Activated CD8-positive, alpha-beta memory T cell treated with anti-CD3 and anti-CD28 coated beads, Interleukin-2, amount 10 ng/mL, durations not matched to agents 7 days and 5 days (primary cell): ENCODE data around the gene NFAT5. TPM values are rescaled to one million over a fixed set of nuclear protein-coding genes. Genes with fewer than 3 reads are reported as not detected.
"Not testable (repeated sequence)": the region's sequence is repeated elsewhere in the genome, so short reads cannot be mapped to it uniquely, and the experiment has no call there.

Experiments
- ATAC-seq: fragments of 150-1000 bp; cut with Tn5 transposase; one replicate; pipeline ENCODE4 v1.10.0; 2021; ENCODE audit warnings: moderate library complexity
- CTCF ChIA-PET: fragments of 350-600 bp; sonication (Branson Sonifier 250); formaldehyde crosslinking; loops from one replicate; lab custom pipeline; 2021; ENCODE audit warnings: antibody characterized with exemption; lab: Charles Lee
- DNase-seq: peaks from one replicate; pipeline ENCODE4 v3.0.0-alpha.2; 2020
- H3K27ac Mint-ChIP-seq: one replicate; pipeline ENCODE4 v1.8.0; 2021; ENCODE audit warnings: mild to moderate bottlenecking, mixed read lengths
- H3K27me3 Mint-ChIP-seq: one replicate; pipeline ENCODE4 v1.8.0; 2021; ENCODE audit warnings: mixed read lengths
- H3K36me3 Mint-ChIP-seq: one replicate; pipeline ENCODE4 v1.8.0; 2021; ENCODE audit warnings: mild to moderate bottlenecking, mixed read lengths
- H3K4me1 Mint-ChIP-seq: one replicate; pipeline ENCODE4 v1.8.0; 2021; ENCODE audit warnings: mixed read lengths
- H3K4me3 Mint-ChIP-seq: one replicate; pipeline ENCODE4 v1.8.0; 2021; ENCODE audit warnings: mild to moderate bottlenecking, moderate library complexity, mixed read lengths
- H3K9me3 Mint-ChIP-seq: one replicate; pipeline ENCODE4 v1.8.0; 2022; ENCODE audit warnings: low read depth, mixed read lengths
- total RNA-seq, 2 experiments: library from RNA; stranded (reverse); gene quantifications; one replicate each; pipeline ENCODE4 v1.2.3, GENCODE V29; 2021

NFAT5 gene
- total RNA-seq, 2 experiments from 2014 or later: 28.7 to 36.8 TPM

DNA sequence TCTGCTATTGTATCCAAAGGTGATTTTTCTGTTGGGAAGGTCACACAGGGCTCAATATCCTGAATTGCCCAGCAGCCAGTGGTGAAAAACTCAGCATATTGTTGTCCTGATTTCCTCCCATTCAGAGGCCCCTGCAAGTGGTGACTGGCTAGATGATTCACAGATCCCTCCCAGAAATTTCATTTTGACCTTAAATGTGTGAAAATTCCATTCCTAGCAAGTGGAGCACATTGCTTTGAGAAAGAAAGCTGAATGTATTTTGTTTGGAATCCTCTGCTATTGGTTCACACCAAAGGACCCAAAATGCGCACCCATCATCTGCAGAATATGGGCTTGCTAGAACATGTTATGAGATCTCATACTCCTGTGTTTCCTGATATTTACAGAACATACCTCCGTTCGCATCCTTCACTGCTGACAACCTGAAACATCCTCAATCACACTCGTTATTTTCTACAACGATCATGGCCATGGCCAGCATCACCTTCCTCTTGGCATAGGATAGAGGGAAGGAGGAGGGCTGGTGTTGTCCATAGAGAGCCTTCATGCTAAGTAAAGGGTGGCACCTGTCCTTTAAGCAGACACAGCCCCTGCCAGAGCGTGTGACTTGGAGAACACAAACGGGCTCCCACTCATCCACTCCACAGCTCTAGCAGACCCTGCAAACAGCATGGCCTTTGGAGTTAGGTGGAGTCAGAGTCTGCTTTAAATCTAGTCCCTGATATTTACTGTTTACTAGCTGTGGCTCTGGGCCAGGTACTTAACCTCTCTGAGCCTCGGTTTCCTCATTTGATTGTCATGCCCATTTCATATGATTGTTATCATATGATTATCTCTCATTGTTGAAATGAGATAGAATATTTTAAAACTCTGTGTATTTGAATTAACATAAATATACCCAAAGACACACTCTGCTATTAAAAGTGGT, 30.4 kb upstream of the NFAT5 start:
- CTCF ChIA-PET: no interaction called here
- Mint-ChIP-seq H3K36me3 (no peaks in the 10 kb centered on the region), H3K27me3 (peaks cover 3% of the 10 kb centered on the region), H3K4me1 (peaks cover 9% of the 10 kb centered on the region), H3K27ac (no peak overlapping the region), H3K4me3 (no peak overlapping the region), H3K9me3 (no peaks in the 10 kb centered on the region)
- ATAC-seq (no peak), DNase-seq (no peak)

DNA sequence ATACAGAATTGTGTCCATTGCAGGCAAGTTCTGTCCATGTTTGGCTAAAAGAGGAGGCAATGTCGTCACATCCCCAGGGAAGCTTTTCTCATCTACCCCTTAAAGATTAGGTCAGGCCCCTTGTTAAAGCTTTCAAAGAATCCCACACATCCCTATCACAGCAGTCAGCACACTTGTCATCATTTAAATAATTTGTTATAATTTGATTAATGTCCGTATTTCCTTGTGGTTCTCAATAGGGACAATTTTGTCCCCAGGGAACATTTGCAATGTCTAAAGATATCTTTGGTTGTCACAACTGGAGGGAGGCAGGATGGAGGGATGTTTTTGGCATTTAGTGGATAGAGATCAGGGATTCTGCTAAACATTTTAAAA, 28.1 kb upstream of the NFAT5 start:
- CTCF ChIA-PET: no interaction called here
- DNase-seq: no peak

DNA sequence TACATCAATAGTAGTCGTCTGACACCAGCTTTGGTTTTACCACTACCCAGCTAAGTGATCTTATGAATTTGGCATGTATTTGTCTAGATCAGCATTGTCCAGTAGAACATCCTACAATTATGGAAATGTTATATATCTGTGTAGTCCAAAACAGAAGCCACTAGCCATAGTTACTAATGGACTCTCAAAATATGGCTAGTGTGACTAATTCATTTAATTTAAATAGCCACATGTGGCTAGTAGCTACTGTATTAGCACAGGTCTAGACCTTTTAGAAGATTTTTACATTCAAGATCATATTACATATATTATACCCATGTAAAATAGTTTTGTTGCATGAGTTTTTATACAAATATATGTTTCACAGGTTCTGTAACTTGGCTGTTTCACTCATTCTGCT, 27.0 kb upstream of the NFAT5 start:
- Mint-ChIP-seq H3K27me3 (peaks cover 5% of the 10 kb centered on the region), H3K27ac (no peak overlapping the region), H3K4me1 (no peaks in the 10 kb centered on the region), H3K9me3 (no peaks in the 10 kb centered on the region), H3K36me3 (no peaks in the 10 kb centered on the region), H3K4me3 (no peak overlapping the region)
- CTCF ChIA-PET: interaction anchor here (0.8 kb wide), 1 partner anchor 141 kb away, joined by 3 read pairs; no protein-coding TSS in a partner anchor
- DNase-seq: no peak
- no peak for ATAC-seq

More for the DNA sequence above, 28.1 kb upstream of the NFAT5 start:
- peaks cover 3% of the 10 kb centered on the region for H3K27me3 Mint-ChIP-seq
- H3K36me3 Mint-ChIP-seq: no peaks in the 10 kb centered on the region
- H3K27ac Mint-ChIP-seq: no peak overlapping the region
- no peak for ATAC-seq
- no peaks in the 10 kb centered on the region for H3K4me1 Mint-ChIP-seq
- no peak overlapping the region for H3K4me3 Mint-ChIP-seq
- no peaks in the 10 kb centered on the region for H3K9me3 Mint-ChIP-seq

DNA sequence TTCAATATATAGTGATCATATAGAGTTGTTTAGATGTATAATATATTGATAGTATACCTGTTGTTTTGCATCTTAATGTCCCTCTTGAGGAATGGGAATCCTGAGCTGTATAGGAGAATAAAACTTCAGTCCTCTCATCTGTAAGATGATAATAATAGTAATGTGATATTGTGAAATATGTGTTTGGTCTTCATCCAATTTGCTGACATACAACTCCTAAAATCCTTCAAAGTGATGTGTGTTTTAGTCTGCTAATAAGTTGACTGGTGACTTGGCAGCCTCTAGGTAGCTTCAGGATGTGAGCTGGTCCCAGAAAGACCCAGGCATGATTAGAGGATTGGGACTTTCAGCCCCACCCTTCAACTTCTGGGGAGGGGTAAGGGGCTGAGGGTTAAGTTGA, 22.8 kb upstream of the NFAT5 start:
- H3K27me3 Mint-ChIP-seq: peaks cover 8% of the 10 kb centered on the region
- H3K4me1 Mint-ChIP-seq: no peaks in the 10 kb centered on the region
- H3K9me3 Mint-ChIP-seq: no peaks in the 10 kb centered on the region
- no peak overlapping the region for H3K27ac Mint-ChIP-seq
- CTCF ChIA-PET: no interaction called here
- DNase-seq: no peak
- H3K36me3 Mint-ChIP-seq: no peaks in the 10 kb centered on the region
- no peak for ATAC-seq
- no peak overlapping the region for H3K4me3 Mint-ChIP-seq

DNA sequence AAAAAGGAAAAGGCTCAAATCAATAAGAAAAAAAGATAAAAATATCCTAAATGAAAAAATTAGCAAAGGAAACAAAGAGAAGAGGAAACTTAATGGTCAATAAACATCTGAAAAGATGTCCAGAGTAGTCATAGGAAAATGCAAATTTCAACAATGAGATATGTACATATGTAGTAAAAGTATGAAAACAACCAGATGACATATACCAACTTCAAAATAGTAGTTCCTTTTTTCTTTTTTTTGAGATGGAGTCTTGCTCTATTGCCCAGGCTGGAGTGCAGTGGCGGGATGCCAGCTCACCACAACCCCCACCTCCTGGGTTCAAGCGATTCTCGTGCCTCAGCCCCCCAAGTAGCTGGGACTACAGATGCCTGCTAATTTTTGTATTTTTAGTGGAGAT, 21.7 kb upstream of the NFAT5 start:
- Mint-ChIP-seq H3K4me1 (no peaks in the 10 kb centered on the region), H3K27me3 (peaks cover 8% of the 10 kb centered on the region), H3K9me3 (no peaks in the 10 kb centered on the region), H3K36me3 (no peaks in the 10 kb centered on the region), H3K4me3 (no peak overlapping the region), H3K27ac (no peak overlapping the region)
- DNase-seq (no peak), ATAC-seq (no peak)
- CTCF ChIA-PET: no interaction called here

DNA sequence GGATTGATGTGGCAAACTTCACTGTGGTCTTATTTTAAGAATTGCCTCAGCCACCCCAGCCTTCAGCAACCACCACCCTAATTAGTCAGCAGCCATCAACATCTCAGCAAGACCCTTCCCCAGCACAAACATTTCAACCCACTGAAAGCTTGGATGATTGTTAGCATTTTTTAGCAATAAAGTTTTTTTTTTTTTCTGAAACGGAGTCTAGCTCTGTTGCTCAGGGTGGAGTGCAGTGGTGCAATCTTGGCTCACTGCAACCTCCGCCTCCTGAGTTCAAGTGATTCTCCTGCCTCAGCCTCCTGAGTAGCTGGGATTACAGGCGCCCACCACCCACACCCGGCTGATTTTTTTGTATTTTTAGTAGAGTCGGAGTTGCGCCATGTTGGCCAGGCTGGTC, 19.1 kb upstream of the NFAT5 start:
- DNase-seq, H3K27me3 Mint-ChIP-seq, H3K9me3 Mint-ChIP-seq, H3K27ac Mint-ChIP-seq, H3K4me1 Mint-ChIP-seq, H3K4me3 Mint-ChIP-seq, CTCF ChIA-PET, H3K36me3 Mint-ChIP-seq, ATAC-seq: not testable (repeated sequence)

DNA sequence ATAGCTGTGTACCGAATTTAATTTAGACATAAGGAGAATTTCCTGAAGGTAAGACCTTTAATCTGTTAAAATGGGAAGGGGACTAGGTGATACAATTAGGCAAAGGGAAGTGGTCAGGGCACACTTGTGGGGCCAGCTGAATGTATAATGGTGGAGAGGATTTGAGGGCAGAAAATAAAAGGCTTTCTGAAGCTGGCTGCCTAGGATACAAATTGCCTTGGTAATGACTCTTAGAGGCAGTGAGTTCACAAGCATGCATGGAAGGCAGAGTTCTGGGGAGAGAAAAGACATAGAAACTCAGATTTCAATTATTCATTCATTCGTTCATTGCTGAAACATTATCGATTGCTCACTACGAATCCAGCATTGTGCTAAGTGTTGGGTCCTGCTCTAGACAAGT, 12.4 kb upstream of the NFAT5 start:
- Mint-ChIP-seq H3K4me1 (peaks cover 15% of the 10 kb centered on the region), H3K9me3 (no peaks in the 10 kb centered on the region), H3K27me3 (no peaks in the 10 kb centered on the region), H3K4me3 (no peak overlapping the region), H3K36me3 (peaks cover 1% of the 10 kb centered on the region), H3K27ac (no peak overlapping the region)
- CTCF ChIA-PET: no interaction called here
- ATAC-seq (no peak), DNase-seq (no peak)

DNA sequence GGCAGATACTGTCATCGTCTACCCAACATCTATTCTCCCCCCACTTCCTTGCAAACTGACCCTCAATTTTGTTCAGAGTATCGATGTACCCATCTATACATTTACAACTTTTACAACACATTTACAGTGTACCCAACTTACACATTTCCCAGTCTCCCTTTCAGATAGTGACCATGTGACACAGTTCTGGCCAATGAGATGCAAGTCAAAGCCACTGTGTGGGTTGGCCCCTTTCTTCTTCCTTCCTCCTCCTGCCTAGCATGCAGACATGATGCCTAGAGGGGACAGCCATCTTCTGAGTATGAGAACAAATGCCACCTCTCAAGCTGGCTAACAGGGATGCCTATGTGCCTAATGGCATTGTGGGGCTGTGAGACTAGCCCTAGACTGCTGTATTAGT, 11.3 kb upstream of the NFAT5 start:
- no peak overlapping the region for H3K4me3 Mint-ChIP-seq
- ATAC-seq (no peak), DNase-seq (no peak)
- CTCF ChIA-PET: no interaction called here
- H3K4me1 Mint-ChIP-seq: peaks cover 15% of the 10 kb centered on the region
- H3K9me3 Mint-ChIP-seq: no peaks in the 10 kb centered on the region
- no peak overlapping the region for H3K27ac Mint-ChIP-seq
- H3K27me3 Mint-ChIP-seq: no peaks in the 10 kb centered on the region
- H3K36me3 Mint-ChIP-seq: peaks cover 1% of the 10 kb centered on the region

DNA sequence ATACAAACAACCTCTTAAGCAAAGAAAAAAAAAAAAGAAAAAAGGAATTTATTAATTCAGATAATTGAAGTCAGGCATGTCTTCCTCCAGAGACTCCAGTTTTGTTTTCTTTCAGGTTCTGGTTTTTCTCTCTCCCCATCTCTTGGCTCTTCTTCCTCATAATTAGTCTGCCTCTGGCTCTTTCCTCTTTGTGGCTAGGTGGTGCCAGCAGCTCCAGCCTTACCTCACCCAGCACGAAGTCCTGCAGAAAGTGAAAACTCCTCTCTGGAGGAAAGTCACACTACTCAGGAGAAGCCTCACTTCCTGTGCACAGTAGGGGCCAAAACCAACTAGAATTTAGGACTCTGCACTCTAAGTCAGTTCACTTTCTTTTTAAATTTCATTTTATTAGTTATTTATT, 10.3 kb upstream of the NFAT5 start:
- H3K27ac Mint-ChIP-seq: peak overlapping the region; percentile 52
- H3K27me3 Mint-ChIP-seq: no peaks in the 10 kb centered on the region
- no peaks in the 10 kb centered on the region for H3K9me3 Mint-ChIP-seq
- peaks cover 15% of the 10 kb centered on the region for H3K4me1 Mint-ChIP-seq
- H3K4me3 Mint-ChIP-seq: no peak overlapping the region
- DNase-seq (no peak), ATAC-seq (no peak)
- H3K36me3 Mint-ChIP-seq: peaks cover 1% of the 10 kb centered on the region
- CTCF ChIA-PET: interaction anchor here (0.6 kb wide), 1 partner anchor 719 kb away, joined by 3 read pairs; no protein-coding TSS in a partner anchor

DNA sequence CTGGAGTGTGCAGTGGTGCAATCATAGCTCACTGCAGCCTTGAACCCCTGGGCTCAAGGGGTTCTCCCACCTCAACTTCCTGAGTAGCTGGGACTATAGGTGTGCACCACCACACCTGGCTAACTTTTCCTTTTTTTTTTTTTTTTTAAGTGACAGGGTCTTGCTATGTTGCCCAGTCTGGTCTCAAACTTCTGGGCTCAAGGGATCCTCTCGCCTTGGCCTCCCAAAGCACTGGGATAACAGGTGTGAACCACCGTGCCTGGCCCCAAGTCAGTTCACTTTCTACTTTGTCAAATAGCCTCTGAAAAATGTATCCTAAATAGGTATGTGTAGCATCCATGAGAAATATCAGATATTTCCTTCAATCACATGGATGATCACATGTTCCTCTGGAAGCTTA, 9.9 kb upstream of the NFAT5 start:
- Mint-ChIP-seq H3K4me3 (no peak overlapping the region), H3K9me3 (no peaks in the 10 kb centered on the region), H3K27me3 (no peaks in the 10 kb centered on the region), H3K36me3 (peaks cover 1% of the 10 kb centered on the region), H3K4me1 (peaks cover 15% of the 10 kb centered on the region), H3K27ac (no peak overlapping the region)
- ATAC-seq (no peak), DNase-seq (no peak)
- CTCF ChIA-PET: interaction anchor here (0.6 kb wide), 1 partner anchor 719 kb away, joined by 3 read pairs; no protein-coding TSS in a partner anchor

DNA sequence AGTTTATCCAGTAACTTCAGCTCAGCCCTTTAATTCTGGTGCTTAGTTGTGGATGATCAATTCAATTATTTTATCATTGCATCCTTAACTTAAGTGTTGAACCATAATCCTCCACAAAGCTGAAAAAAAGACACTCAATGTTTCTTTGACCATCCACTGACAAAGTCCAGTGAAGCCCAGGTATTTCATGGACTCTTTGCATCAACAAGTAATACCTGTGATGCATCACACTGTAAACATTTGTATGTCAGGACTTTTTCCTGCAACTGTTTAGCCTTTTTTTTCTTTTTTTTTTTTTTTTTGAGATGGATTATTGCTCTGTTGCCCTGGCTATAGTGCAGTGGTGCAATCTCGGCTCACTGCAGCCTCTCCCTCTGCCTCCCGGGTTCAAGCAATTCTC, 6.6 kb upstream of the NFAT5 start:
- CTCF ChIA-PET: interaction anchor here (1.0 to 1.5 kb wide), 2 partner anchors 19 to 195 kb away, joined by 3 to 4 read pairs; partner anchors contain the start of gene NOB1
- DNase-seq: no peak
- H3K4me1 Mint-ChIP-seq: peaks cover 33% of the 10 kb centered on the region
- ATAC-seq: no peak
- H3K9me3 Mint-ChIP-seq: no peaks in the 10 kb centered on the region
- H3K36me3 Mint-ChIP-seq: no peaks in the 10 kb centered on the region
- H3K27ac Mint-ChIP-seq: no peak overlapping the region
- no peaks in the 10 kb centered on the region for H3K27me3 Mint-ChIP-seq
- H3K4me3 Mint-ChIP-seq: no peak overlapping the region

DNA sequence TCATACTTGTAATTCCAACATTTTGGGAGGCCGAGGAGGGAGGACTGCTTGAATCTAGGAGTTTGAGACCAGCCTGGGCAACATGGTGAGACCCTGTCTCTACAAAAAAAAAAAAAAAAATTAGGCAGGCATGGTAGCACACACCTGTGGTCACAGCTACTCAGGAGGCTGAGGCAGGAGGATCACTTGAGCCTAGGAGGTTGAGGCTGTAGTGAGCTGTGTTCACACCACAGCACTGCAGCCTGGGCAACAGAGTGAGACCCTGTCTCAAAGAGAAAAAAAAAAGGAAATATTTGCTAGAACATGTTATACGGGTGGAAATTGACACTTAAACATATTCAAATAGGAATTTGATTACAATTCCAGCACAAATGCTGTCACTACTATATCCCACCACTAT, 4.4 kb upstream of the NFAT5 start:
- H3K4me3 Mint-ChIP-seq, H3K27ac Mint-ChIP-seq, ATAC-seq, CTCF ChIA-PET, H3K27me3 Mint-ChIP-seq, H3K36me3 Mint-ChIP-seq, DNase-seq, H3K9me3 Mint-ChIP-seq: not testable (repeated sequence)
- H3K4me1 Mint-ChIP-seq: peaks cover 23% of the 10 kb centered on the region

DNA sequence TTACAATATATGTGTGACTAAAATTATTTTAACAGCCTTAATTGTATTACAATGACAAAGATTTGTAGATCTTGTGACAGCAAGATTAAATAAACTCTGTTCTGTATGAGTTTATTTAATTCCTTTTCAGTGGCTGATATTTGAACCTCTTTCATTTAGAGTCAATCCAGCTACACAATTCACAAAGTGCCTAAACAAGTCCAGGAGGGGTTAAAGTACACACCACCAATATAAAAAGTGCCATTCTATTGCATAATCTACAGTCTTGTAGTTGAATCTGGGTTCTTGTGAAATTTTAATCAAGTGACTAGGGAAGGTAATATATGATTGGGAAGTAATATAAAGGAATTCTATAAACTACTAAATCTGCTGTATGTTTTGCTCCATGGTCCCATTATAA, 3.9 kb upstream of the NFAT5 start:
- H3K36me3 Mint-ChIP-seq: no peaks in the 10 kb centered on the region
- peaks cover 23% of the 10 kb centered on the region for H3K4me1 Mint-ChIP-seq
- no peak overlapping the region for H3K27ac Mint-ChIP-seq
- ATAC-seq: no peak
- no peak overlapping the region for H3K4me3 Mint-ChIP-seq
- H3K9me3 Mint-ChIP-seq: no peaks in the 10 kb centered on the region
- no peak for DNase-seq
- no peaks in the 10 kb centered on the region for H3K27me3 Mint-ChIP-seq
- CTCF ChIA-PET: no interaction called here

DNA sequence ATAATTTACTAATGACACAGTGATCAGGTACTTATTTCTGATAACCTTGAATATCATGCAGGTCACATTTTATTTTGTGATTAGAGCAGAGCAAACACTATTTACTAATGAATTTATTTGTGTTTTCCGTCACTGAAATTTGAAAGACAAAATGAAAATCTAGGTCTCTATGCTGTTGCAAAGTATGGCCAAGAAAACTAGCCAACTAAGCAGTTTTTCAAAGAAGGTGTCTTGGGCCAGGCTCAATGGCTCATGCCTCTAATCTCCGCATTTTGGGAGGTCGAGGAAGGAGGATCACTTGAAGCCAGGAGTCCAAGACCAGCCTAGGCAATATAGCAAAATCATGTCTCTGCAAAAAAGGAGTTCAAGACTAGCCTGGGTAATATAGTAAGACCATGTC, 3.0 kb upstream of the NFAT5 start:
- no peak for ATAC-seq
- no peak overlapping the region for H3K27ac Mint-ChIP-seq
- no peak for DNase-seq
- H3K9me3 Mint-ChIP-seq: no peaks in the 10 kb centered on the region
- H3K27me3 Mint-ChIP-seq: no peaks in the 10 kb centered on the region
- no peak overlapping the region for H3K4me3 Mint-ChIP-seq
- CTCF ChIA-PET: no interaction called here
- peaks cover 30% of the 10 kb centered on the region for H3K4me1 Mint-ChIP-seq
- no peaks in the 10 kb centered on the region for H3K36me3 Mint-ChIP-seq
